Glomerular visceral epithelial cell (primary cell): Measurements from ENCODE around the gene ZNF202.
"Not testable (repeated sequence)": the region's sequence is repeated elsewhere in the genome, so short reads cannot be mapped to it uniquely, and the experiment has no call there.

Source experiments
- DNase-seq: peaks from one replicate; pipeline ENCODE4 v3.0.0-alpha.2; 2016; ENCODE audit errors: extremely low spot score

Gene ZNF202

GRCh38 chr11:123741159-123742030 is at the start of gene ZNF202:
TSS of gene ZNF202 (minus strand) at chr11:123741660. CDS start at chr11:123730888, 10,772 bp downstream.
- peak; percentile 85 for DNase-seq

- DNase-seq: no peak
Observed at GRCh38 chr11:123783536-123783935, 42.1 kb upstream of the ZNF202 start.

- no peak for DNase-seq
Observed at GRCh38 chr11:123778511-123778910, 37.1 kb upstream of the ZNF202 start.

GRCh38 chr11:123775715-123776549 is 34.5 kb upstream of the ZNF202 start:
- DNase-seq: no peak

- no peak for DNase-seq
Observed at GRCh38 chr11:123775289-123775688, 33.8 kb upstream of the ZNF202 start.

- DNase-seq: no peak
Observed at GRCh38 chr11:123773959-123774358, 32.5 kb upstream of the ZNF202 start.

- no peak for DNase-seq
Observed at GRCh38 chr11:123773026-123773425, 31.6 kb upstream of the ZNF202 start.

- no peak for DNase-seq
Observed at GRCh38 chr11:123771664-123772063, 30.2 kb upstream of the ZNF202 start.

GRCh38 chr11:123770712-123771111 is 29.3 kb upstream of the ZNF202 start:
- no peak for DNase-seq

GRCh38 chr11:123765601-123766000 is 24.1 kb upstream of the ZNF202 start:
- no peak for DNase-seq

GRCh38 chr11:123762422-123762821 is 21.0 kb upstream of the ZNF202 start:
- DNase-seq: no peak

- DNase-seq: no peak
Observed at GRCh38 chr11:123760894-123761293, 19.4 kb upstream of the ZNF202 start.

- DNase-seq: no peak
Observed at GRCh38 chr11:123757976-123758375, 16.5 kb upstream of the ZNF202 start.

GRCh38 chr11:123755813-123756212 is 14.4 kb upstream of the ZNF202 start:
- DNase-seq: no peak

GRCh38 chr11:123755344-123755743 is 13.9 kb upstream of the ZNF202 start:
- no peak for DNase-seq

- no peak for DNase-seq
Observed at GRCh38 chr11:123754101-123754568, 12.7 kb upstream of the ZNF202 start, which contains the start of gene OR6X1. TSS of gene OR6X1 (minus strand) at chr11:123754518. CDS start at chr11:123754518, 0 bp downstream.

- DNase-seq: no peak
Observed at GRCh38 chr11:123753110-123753509, 11.7 kb upstream of the ZNF202 start.

GRCh38 chr11:123751781-123752180 is 10.3 kb upstream of the ZNF202 start:
- DNase-seq: no peak

GRCh38 chr11:123748349-123748748 is 6.9 kb upstream of the ZNF202 start:
- not testable (repeated sequence) for DNase-seq

- no peak for DNase-seq
Observed at GRCh38 chr11:123745764-123746451, 4.4 kb upstream of the ZNF202 start.

GRCh38 chr11:123742724-123743120 is 1.3 kb upstream of the ZNF202 start:
- no peak for DNase-seq
